ENCODE data around the gene DPH7.

GRCh38 chr9:137545123-137545522, 33.6 kb downstream of the DPH7 start:
- TF ChIP-seq CTCF (conservative IDR thresholded peaks at IDR 0.05; ENCODE audit: low read length), result no peak
- no peak for TF ChIP-seq EZH2phosphoT487 (IDR thresholded peaks at IDR 0.05; ENCODE audit: borderline replicate concordance)
